GM12878 (cell line): ENCODE data around the gene SDHAF1. TPM values are rescaled to one million over a fixed set of nuclear protein-coding genes. Genes with fewer than 3 reads are reported as not detected.

Experiments used
- ATAC-seq: fragments of 200-7000 bp; cut with Tn5 transposase; 3 replicates; pipeline ENCODE4 v1.9.1; 2020; ENCODE audit warnings: mild to moderate bottlenecking, moderate library complexity
- BruUV-seq: library from RNA; stranded (reverse); fragments of 400-500 nt; replicated peaks from 2 replicates; lab custom pipeline; 2021; lab: Mats Ljungman, UMichigan
- CTCF ChIA-PET: fragments of 300-600 bp; sonication (Branson Sonifier 250); formaldehyde crosslinking; extraction: SDS; loops from one replicate; lab custom pipeline; 2021; ENCODE audit warnings: inconsistent platforms; lab: Yijun Ruan, JAX
- POLR2A ChIA-PET: fragments of 350-600 bp; formaldehyde crosslinking; extraction: SDS; loops from one replicate; lab custom pipeline; 2021; ENCODE audit warnings: inconsistent platforms; lab: Charles Lee
- RAD21 ChIA-PET: fragments of 300-600 bp; sonication (Branson Sonifier 250); formaldehyde crosslinking; loops from one replicate; lab custom pipeline; 2023; ENCODE audit warnings: antibody characterized with exemption; ENCODE audit not compliant: unreplicated experiment; lab: Charles Lee
- SMC1A ChIA-PET: fragments of 300-600 bp; sonication (Branson Sonifier 250); formaldehyde crosslinking; loops from one replicate; lab custom pipeline; 2023; ENCODE audit not compliant: unreplicated experiment, uncharacterized antibody; lab: Charles Lee
- DNase-seq: peaks from one replicate; pipeline ENCODE4 v3.0.0-alpha.2; 2011; ENCODE audit warnings: low read depth, low spot score
- FAIRE-seq: peaks from 3 replicates; lab custom pipeline; 2011; peaks lifted over from hg19 to GRCh38; lab: Jason Lieb, UNC
- H2AFZ ChIP-seq: 2 replicates; pipeline ENCODE4 v1.6.0; 2011; ENCODE audit warnings: low read depth, low read length, control low read depth; ENCODE audit not compliant: control insufficient read depth
- H3K27ac ChIP-seq: 2 replicates; pipeline ENCODE4 v1.5.1; 2011; ENCODE audit warnings: control low read depth; ENCODE audit not compliant: control insufficient read depth, insufficient read depth
- H3K27me3 ChIP-seq, 2 experiments: replicated peaks in 1 of 2; 2 replicates each; pipeline versions ENCODE4 v1.6.0 to v1.6.1; 2011; ENCODE audit warnings: low read length in 1 of 2; ENCODE audit not compliant: control insufficient read depth in 2 of 2, insufficient read depth in 2 of 2
- H3K36me3 ChIP-seq, 2 experiments: 2 replicates each; pipeline ENCODE4 v1.5.1; 2011; ENCODE audit warnings: low read length in 1 of 2; ENCODE audit not compliant: control insufficient read depth in 2 of 2, insufficient read depth in 2 of 2
- H3K4me1 ChIP-seq: 2 replicates; pipeline ENCODE4 v1.6.1; 2011; ENCODE audit warnings: mild to moderate bottlenecking, low read length, moderate library complexity, mixed read lengths; ENCODE audit not compliant: control insufficient read depth, insufficient read depth
- H3K4me2 ChIP-seq: 2 replicates; pipeline ENCODE4 v1.6.0; 2011; ENCODE audit warnings: control low read depth; ENCODE audit not compliant: control insufficient read depth, insufficient read depth
- H3K4me3 ChIP-seq: fragments of 200-600 bp; sonication (generic); 2 replicates; pipeline ENCODE4 v1.5.1; 2016
- H3K79me2 ChIP-seq: 2 replicates; pipeline ENCODE4 v1.6.0; 2011; ENCODE audit warnings: low read length; ENCODE audit not compliant: control insufficient read depth, insufficient read depth
- H3K9ac ChIP-seq: 2 replicates; pipeline ENCODE4 v1.8.0; 2011; ENCODE audit warnings: low read length, control low read depth, mixed read lengths; ENCODE audit not compliant: control insufficient read depth, insufficient read depth
- H3K9me3 ChIP-seq: replicated peaks from 3 replicates; pipeline ENCODE4 v1.5.1; 2011; ENCODE audit warnings: mild to moderate bottlenecking, low read length; ENCODE audit not compliant: control insufficient read depth, insufficient read depth
- H4K20me1 ChIP-seq: 2 replicates; pipeline ENCODE4 v1.6.0; 2011; ENCODE audit not compliant: control insufficient read depth, insufficient read depth
- REST ChIP-seq: IDR thresholded peaks from 2 replicates; pipeline ENCODE4 v1.6.1; 2012; ENCODE audit warnings: mild to moderate bottlenecking, low read depth, low read length
- SRF ChIP-seq, 2 experiments: IDR thresholded peaks; 2 replicates each; pipeline ENCODE4 v1.6.1; 2011; ENCODE audit warnings: low read depth in 2 of 2, low read length in 2 of 2, mild to moderate bottlenecking in 1 of 2, moderate library complexity in 1 of 2
- WGBS: methylation state at CpG from one replicate; pipeline ENCODE4 v1.1.6; 2016; ENCODE audit warnings: low lambda C conversion rate; ENCODE audit not compliant: insufficient replicate concordance, insufficient coverage; ENCODE audit errors: missing lambda C conversion rate; 5-methylcytosine and 5-hydroxymethylcytosine counted together
- in situ Hi-C: fragments of 300-500 bp; cut with MboI; formaldehyde crosslinking; loops from 9 replicates; pipeline ENCODE4 v1.14.3; 2018; ENCODE audit warnings: mixed read lengths
- intact Hi-C: fragments of 100-400 bp; cut with micrococcal nuclease; formaldehyde crosslinking; loops from one replicate; pipeline ENCODE4 v1.14.2; 2022; ENCODE audit not compliant: unreplicated experiment
- polyA plus RNA-seq, 11 experiments: library from polyadenylated mRNA; depleted of rRNA in 4 of 11; unstranded in 6 of 11; stranded (reverse) in 5 of 11; fragments of >200 nt; fragmentation: Nextera tagmentation in 4 of 11; fragmentation: Illumina TruSeq in 1 of 11; extraction: Ambion mirVana in 4 of 11; extraction: Trizol in 1 of 11; gene quantifications; 1 replicate in 1 of 11; 2 replicates in 10 of 11; pipeline versions ENCODE4 v1.2.1 to v1.2.3, GENCODE V29; 2011 to 2016; ENCODE audit warnings: inconsistent platforms in 2 of 11, missing spikeins in 2 of 11, low read depth in 1 of 11
- total RNA-seq, 4 experiments: library from RNA; depleted of rRNA in 3 of 4; stranded (reverse); fragments of >200 nt in 3 of 4; fragmentation: Illumina TruSeq in 1 of 4; extraction: Trizol in 1 of 4; gene quantifications; 2 replicates each; pipeline versions ENCODE4 v1.2.1 to v1.2.3, GENCODE V29; 2013 to 2021
- TF ChIP-seq, protein P1 (sequence below): fragments of 450-650 bp; formaldehyde crosslinking; IDR thresholded peaks from 2 replicates; pipeline ENCODE4 v1.4.0; 2020; ENCODE audit warnings: mild to moderate bottlenecking, moderate library complexity

SDHAF1 gene
- total and polyA plus RNA-seq, 10 of the 15 experiments (the other 5 are each of a cell fraction or from before 2014, with no cell fraction given): 0.74 to 45.6 (median 24.4) TPM

- H3K36me3 ChIP-seq: no peaks in the 10 kb centered on the region
- no peaks in the 10 kb centered on the region for H3K79me2 ChIP-seq
- DNase-seq (no peak), FAIRE-seq (no peak), ATAC-seq (no peak)
- SMC1A ChIA-PET: no interaction called here
- POLR2A ChIA-PET: no interaction called here
- H3K4me2 ChIP-seq: no peak overlapping the region
- no peaks in the 10 kb centered on the region for H3K9me3 ChIP-seq
- CTCF ChIA-PET: interaction anchor here (1.5 kb wide), 1 partner anchor 139 kb away, joined by 3 read pairs; the partner anchor contains the start of genes POLR2I and TBCB
- H2AFZ ChIP-seq: no peak overlapping the region
- H4K20me1 ChIP-seq: no peaks in the 10 kb centered on the region
- H3K27ac ChIP-seq: no peak overlapping the region
- peak; percentile 96 for TF ChIP-seq REST
- TF ChIP-seq, protein P1, sequence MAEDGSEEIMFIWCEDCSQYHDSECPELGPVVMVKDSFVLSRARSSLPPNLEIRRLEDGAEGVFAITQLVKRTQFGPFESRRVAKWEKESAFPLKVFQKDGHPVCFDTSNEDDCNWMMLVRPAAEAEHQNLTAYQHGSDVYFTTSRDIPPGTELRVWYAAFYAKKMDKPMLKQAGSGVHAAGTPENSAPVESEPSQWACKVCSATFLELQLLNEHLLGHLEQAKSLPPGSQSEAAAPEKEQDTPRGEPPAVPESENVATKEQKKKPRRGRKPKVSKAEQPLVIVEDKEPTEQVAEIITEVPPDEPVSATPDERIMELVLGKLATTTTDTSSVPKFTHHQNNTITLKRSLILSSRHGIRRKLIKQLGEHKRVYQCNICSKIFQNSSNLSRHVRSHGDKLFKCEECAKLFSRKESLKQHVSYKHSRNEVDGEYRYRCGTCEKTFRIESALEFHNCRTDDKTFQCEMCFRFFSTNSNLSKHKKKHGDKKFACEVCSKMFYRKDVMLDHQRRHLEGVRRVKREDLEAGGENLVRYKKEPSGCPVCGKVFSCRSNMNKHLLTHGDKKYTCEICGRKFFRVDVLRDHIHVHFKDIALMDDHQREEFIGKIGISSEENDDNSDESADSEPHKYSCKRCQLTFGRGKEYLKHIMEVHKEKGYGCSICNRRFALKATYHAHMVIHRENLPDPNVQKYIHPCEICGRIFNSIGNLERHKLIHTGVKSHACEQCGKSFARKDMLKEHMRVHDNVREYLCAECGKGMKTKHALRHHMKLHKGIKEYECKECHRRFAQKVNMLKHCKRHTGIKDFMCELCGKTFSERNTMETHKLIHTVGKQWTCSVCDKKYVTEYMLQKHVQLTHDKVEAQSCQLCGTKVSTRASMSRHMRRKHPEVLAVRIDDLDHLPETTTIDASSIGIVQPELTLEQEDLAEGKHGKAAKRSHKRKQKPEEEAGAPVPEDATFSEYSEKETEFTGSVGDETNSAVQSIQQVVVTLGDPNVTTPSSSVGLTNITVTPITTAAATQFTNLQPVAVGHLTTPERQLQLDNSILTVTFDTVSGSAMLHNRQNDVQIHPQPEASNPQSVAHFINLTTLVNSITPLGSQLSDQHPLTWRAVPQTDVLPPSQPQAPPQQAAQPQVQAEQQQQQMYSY (CRISPR knock-in tag): no peak
- no peak for TF ChIP-seq SRF (IDR thresholded peaks at IDR 0.05; ENCODE audit: low read depth in 2 of 2, low read length in 2 of 2)
- in situ Hi-C loops (no loop called here), intact Hi-C loops (no loop called here)
- no peak overlapping the region for H3K9ac ChIP-seq
- H3K4me3 ChIP-seq: no peak overlapping the region
- WGBS: 16% methylated on average over 5 of the region's 5 CpGs
- BruUV-seq: no TSS peak
- no peaks in the 10 kb centered on the region for H3K27me3 ChIP-seq
- RAD21 ChIA-PET: no interaction called here
- H3K4me1 ChIP-seq: no peaks in the 10 kb centered on the region
Observed at GRCh38 chr19:35975608-35976214, 19.3 kb upstream of the SDHAF1 start.
